Fibroblast of skin of right biceps (primary cell): ENCODE results near the gene PRSS38.

ENCODE experiments used
- DNase-seq: peaks from one replicate; pipeline ENCODE4 v3.0.0-alpha.2; 2013

The PRSS38 gene

GRCh38 chr1:227886993-227887696 is 71.7 kb downstream of the PRSS38 start:
- peak; percentile 55 for DNase-seq

DNA sequence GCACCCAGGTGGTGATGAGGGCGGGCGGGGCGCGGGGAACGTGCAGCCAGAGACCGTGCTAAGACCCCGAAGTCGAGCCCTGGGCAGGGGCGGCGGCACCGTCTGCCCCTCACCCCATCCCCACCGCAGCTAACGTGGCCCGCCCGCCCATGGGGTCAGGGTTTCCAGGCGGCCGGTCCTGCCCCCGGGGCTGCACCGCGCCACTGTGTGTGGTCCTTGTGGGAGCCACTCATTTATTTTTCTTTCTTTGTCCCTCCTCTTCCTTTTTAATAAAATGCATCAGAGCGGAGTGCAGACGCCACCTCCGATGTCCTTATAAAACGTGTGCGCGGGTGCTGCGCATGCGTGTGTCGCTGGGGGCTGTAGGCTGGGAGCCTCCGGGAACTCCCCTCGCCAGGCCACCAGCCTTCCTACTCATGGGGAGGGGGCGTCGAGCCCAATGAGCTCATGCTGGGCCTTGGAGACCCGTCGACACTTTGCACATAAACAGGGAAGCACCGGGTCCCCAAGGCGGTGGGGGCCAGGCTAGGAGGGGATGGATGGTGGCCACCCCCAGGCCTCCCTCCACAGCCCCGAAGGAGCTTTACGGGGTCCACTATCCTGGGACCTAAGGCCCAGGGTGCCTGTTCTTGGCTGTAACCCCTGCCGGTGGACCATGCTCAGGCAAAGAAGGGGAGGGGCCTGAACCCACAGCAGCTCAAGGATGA is 72.4 kb downstream of the PRSS38 start:
- DNase-seq: peak; percentile 68

GRCh38 chr1:227888404-227889046 is 73.0 kb downstream of the PRSS38 start:
- no peak for DNase-seq

DNA sequence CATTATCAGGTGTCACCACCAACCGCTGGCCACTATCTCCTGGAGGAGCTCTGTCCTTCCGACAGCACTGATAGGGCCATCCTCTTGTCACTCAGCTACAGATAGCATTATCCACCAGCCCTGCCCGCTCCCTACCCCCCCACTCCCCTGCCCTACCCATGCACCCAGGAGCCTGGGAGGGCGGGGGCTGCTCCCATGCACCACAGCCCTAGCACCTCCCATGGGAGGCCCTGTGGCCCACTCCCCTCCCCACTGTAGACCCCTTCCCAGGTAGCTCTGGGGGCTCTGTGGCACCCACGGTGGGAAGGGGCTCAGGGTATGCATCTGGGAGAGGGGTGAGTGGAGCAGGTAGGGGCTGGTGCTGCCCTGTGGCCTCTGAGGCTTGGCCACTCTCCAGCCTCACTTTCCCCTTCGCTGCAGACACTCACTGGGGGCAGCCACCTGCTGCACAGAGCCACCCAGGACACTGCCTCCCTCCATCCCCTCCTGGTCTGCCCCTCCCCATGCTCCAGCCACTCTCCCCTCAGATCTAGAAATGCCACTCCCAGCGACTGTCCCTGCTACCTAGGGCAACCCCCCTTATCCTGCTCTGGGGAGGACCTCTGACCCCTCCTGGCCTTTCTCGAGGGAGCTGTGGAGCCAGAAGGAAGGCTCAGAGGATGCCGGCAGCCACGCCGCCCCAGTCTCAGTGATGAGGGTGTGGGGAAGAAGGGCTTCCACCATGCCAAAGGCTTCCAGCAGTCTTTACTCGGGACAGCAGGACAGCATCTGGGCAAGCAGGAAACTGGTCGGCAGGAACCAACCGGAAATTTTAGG is 73.8 kb downstream of the PRSS38 start:
- no peak for DNase-seq

- DNase-seq: no peak
Measured at GRCh38 chr1:227889863-227890405, 74.5 kb downstream of the PRSS38 start.

DNA sequence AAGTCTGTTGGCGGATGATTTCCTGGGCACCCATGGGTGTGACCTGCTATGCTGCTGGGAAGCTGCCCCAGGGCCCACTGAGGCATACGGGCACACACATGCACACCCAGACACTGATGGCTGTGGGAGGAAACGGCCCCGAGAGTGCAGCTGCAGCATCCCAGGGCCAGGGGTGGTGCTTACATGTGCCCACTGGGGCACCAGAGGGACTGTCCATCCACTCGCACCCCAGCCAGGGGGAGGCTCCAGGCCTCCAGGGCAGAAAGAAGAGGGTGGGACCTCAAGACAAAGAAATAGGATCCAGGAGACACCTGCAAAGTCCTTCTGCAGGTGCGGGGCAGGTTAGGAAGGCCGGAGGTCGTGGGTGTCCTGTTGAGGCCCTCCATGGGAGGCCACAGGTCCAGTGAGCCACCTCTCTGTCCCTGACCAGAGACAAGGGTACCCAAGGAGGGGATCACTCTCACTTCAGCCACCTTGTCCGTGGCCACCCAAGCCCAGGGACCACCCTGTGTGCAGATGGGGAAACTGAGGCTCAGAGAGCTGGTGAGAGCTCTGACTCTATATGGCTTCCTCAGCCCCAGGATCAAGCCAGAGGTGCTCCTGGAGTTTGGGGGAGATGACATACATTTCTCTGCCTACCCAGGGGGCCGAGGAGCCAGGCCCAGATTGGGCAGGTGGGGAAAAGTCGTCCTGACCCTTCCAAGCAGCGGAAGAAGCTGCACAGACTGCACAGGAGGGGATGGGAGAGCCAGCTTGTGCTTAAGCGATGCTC is 75.2 kb downstream of the PRSS38 start:
- no peak for DNase-seq

DNA sequence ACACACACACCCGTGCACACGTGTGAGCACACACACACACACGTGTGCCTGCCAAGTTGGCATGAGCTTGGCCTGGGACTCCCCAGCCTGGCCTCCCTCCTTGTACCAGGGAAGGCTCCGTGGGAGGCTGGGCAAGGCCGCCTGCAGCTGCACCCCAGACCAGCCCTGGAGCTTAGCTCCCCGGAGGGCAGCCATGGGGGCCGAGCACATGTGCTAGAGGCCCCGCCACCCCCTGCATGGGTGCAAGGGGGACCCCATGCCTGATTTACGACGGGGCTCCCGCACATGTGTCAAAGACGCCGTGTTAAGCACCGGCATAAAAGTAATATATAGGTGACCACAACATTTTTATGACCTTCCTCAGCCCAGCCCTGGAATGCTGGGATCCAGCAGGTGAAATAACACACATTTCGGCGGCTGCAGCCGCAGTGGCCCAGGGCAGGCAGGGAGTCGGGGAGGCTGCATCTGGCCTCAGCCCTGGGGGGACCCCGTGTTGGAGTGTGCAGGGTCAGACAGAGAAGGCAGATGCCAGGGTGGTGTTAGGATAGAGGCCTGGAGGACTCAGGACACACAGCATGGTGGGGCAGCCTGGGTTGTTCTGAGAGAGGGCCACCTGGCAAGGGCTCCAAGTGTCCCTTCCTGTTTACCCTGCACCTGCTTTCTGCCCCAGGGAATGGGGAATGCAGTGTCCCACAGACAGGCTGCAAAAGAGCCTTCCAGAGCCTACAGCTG is 75.9 kb downstream of the PRSS38 start:
- DNase-seq: no peak

DNA sequence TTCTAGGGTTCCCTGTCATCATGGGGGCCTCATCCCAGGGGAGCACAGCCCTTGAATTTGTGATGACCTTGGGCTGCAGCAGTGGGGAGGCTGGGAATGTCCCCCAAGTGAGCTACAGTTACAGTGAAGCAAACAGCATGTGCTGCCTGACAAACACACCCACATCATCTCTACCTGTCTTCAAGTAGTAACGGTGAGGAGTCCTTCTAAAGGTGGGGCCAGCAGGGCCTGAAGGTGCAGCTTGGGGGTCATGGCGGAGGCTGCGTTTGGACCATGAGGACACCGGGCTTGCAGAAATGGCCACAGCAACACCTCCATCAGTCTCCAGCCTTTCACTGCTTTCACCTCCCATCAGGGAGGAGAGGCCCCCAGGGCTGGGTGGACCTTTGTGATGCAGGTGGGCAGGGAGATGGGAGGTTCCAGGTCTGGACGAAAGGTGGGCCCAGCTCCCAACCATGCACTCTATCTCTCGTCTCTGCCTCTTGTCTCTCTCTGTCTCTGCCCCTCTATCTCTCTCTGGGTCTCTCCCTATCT is 76.5 kb downstream of the PRSS38 start:
- DNase-seq: no peak

DNA sequence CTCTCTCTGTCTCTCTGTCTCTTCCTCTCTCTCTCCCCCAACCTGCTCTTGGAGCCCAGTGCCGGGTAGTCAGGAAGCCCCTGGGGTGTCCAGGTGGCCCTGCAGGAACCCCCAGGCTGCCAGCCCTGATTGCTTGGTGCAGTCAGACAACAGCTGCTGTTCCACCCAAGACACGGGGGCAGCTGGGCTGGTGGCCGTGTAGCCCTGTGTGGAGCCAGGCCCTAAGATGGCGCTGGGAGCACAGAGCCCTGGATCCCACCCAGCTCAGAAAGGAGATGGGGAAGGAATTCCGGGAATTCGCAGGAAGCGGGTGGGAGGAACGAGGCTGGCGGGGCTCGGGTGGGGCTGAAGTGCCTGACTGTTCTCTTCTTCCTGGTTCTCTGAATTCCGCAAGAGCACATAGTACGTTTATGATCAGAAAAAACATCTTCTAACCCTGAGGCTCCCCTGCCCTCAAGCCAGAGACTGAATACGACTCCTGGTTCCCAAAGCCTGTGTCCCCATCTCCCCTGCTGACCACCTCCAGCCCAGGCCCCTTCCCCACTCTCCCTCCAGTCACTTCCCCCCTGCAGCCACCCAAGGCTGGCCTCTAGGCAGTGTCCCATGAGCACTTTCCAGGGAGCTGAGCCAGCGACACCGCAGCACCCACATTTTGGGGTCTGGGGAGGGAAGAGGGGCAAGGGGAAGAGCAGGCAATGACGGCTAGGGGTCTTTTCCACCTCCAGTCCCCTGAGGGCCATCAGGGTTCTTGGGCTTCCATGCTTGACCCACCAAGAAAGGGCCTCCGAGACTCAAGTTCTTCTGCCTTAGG is 77.2 kb downstream of the PRSS38 start:
- peak; percentile 55 for DNase-seq

DNA sequence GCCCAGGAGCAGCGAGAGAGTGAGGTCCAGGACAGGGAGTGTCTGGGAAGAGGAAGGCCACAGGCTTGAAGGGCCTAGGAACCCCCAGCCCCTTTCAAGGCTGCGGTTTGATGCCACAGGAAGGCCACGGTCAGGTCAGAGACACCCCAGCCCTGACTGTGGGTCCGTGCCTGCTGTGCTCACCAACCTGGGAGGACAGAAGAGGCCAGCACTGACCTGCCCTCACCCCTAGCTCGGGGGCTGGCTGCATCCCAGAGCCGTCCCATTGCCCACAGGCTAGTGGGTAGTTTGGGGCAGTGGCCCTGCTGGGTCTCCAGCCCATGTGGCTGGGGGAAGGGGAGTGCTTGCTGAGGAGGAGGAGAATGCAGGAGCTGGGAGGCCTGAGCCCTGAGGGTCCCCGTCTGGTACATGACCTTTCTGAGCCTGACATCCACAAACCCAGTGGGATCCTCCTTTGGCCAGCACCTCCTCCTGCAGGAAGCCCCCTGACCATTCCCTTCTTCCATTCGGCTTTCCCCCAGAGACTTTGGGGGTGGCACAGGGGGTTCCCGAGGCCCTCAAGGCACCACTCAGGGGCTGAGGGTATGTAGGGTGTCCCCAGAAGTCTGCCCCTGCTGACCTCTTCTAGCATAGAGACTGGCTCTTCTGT is 77.9 kb downstream of the PRSS38 start:
- no peak for DNase-seq

DNA sequence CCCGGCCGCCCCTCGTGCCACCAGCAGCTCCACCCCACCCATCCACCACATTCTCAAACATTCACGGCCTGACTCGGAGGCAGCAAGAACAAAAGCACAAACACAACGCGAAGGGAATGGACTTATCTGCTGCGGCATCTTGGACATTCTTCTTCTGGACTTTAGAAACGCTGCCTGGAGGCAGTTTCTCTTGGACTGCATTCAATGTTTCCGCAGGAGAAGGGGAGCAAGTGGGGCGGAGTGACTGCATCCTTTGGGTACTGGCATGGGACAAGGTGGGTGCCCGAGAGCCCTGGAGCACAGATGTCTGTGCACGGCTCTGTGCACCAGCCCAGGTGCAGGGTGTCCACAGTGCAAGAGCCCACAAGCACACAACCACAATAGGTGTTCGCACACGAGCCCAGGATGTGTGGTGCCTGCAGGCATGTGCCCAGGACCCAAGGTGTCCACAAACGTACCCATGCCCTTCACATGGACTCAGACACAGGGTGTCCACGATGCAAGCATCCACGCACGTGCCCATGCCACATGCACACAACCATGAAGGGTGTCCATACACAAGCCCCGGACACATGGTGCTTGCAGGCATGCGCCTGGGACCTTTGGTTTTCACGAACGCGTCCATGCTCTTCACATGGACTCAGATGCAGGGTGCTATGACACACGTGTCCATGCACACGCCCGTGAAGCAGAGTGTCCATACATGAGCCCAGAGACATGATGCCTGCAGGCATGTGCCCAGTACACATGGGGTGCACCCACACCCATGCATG is 78.7 kb downstream of the PRSS38 start:
- DNase-seq: no peak

DNA sequence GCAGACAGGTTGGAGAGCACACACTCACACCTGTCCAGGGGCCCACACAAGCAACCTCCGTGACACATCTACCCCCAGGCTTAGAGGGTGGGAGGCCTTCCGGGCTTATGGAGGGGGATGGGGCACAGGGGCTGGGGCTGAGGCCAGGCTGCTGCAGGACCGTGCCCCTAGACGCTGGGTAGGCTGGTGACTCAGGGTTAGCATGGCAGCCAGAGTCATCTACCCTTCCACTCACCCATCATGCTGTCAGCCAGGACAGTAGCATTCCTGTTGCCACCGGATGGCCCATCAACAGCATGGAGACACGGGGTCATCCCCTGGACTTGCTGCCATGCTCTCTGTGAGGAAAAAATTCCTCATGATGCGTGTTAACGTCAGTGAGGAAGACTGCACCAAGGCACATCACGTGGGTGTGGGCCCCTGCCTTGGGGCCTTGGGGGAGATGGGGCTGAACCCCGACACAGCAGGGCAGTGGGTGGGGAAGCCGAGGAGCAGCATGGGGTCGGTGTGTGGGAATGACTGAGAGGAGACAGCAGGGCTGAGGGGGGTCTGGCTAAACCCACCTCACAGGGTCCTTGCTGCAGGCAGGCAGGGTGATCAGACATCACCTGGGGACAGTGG is 79.5 kb downstream of the PRSS38 start:
- DNase-seq: no peak
